Measurements from ENCODE around the gene GABRE.

GABRE gene, protein sequence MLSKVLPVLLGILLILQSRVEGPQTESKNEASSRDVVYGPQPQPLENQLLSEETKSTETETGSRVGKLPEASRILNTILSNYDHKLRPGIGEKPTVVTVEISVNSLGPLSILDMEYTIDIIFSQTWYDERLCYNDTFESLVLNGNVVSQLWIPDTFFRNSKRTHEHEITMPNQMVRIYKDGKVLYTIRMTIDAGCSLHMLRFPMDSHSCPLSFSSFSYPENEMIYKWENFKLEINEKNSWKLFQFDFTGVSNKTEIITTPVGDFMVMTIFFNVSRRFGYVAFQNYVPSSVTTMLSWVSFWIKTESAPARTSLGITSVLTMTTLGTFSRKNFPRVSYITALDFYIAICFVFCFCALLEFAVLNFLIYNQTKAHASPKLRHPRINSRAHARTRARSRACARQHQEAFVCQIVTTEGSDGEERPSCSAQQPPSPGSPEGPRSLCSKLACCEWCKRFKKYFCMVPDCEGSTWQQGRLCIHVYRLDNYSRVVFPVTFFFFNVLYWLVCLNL

DNA sequence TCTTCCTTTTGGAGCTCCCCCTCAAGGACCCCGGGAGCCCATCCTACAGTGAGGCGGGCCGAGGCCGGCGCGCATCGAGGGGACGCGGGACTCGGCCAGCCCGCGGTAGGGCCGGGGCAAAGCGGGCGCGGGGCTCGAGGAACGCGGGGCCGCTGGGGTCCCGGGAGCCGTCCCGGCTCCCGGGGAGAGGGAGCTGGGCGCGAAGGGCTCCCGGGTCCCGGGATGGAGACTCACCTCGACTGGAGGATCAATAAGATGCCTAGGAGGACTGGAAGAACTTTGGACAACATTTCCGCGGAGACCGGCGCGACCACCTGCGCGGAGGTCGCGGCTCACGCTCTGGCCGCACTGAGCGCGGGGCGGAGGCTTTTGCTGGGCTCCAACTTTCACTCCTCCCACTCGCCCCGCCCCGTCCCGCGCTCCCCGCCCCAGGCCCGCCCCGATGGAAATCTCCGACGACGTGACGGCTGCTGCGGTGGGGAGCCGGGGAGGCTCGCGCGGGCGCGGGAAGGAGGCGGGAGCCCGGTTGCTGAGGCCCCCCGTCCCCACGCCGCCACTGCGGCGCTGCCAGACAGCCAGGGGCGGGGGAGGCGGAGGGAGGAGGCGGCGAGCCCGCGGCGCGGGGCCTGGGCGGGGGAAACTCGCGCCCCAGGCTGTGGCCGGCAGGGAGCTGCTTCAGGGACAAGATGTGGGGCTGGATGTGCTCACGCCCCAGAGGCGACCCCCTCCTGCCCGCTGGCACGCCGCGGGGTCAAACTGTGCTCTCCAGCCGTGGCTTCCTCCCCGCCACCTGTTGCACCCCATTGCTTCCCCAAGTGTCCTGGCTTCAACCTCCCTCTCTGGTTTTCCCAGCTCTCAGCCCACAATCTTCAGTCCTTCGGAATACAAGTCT is at the start of gene GABRE:
Gene GABRE, minus strand, starts transcription at position 341 of the 892 bp plus-strand sequence. Its CDS starts 51 bp downstream, at position 290.
- DNase-seq, result no peak

DNA sequence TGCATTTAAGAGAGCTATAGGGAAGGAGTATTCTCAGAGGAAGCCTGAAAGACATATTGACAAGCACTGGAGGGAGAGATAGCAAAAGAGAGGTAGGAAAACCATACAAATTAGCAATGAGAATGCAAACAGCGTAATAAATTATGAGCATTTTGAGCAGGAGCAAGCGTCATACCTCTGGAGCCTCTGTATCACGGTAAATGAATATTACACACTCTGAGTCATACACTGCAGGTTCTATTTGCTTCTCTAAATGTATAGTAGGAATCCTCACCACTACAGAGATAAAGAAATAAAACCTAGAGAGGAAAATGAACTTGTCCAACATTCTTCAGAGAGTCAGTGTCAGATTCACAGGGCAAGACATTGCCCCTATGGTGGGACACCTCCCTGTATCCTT is 46.4 kb upstream of the GABRE start:
- no peak for DNase-seq

DNA sequence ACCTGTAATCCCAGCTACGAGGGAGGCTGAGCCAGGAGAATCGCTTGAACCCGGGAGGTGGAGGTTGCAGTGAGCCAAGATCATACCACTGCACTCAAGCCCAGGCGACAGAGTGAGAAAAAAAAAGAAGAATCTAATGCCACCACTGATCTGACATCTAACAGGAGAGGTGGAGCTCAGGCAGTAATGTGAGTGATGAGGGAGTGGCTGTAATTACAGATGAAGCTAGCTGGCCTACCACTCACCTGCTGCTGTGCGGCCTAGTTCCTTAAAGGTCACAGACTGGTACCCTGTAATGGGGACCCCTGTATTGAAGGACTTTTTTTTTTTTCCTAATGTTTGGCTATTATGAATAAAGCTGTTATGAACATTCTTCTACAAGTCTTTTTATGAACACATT is 25.3 kb upstream of the GABRE start:
- DNase-seq, result no peak

DNA sequence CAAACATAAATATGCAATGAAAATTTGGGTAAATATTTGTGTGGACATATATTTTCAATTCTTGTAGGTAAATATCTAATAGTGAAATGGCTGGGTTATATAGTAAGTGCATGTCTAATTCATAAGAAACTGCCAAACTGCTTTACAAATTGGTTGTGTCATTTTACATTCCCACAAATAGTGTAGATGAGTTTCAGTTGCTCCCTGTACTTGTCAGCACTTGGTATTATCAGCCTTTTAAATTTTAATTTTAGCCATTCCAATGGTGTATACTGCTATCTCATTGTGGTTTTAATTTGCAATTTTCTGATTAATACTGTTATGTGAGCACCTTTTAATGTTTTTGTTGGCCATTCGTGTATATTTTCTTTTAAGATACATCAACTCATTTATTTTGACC is 23.1 kb upstream of the GABRE start:
- DNase-seq, result no peak

DNA sequence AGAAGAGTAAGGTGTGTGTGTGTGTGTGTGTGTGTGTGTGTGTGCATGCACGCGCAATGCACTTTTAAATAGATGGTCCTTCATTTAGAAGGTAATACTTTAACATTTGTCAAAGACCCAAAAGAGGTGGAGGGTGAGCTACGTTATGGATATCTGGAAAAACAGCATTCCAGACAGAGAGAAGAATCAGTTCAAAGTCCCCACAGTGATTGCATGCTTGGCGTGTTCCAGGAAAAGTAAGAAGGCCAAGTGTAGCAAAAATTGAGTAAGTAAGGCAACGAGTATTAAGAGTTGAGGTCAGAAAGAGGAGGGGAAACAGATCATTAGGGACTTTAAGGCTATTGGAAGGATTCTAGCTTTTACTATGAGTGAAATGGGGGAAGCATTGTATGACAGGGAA is 21.9 kb upstream of the GABRE start:
- no peak for DNase-seq

DNA sequence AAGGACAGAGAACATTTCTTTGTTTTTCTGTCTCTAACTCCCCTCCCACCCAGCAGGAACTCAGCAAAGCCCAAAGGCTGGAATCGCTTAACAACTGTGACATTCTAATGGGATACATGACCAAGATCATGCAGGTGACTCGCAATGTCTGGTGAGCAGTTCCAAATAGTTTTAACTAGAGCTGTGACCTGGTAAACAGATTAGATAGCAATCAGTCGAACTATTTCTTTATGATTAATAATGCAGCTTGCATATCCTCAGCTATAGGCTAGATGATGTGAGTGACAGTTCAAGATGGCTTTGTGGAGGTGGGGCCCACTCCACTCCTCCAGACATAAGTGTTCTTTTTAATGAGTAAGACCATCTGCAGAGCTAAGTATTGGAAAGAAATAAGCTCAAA is 20.0 kb upstream of the GABRE start:
- DNase-seq, result no peak

DNA sequence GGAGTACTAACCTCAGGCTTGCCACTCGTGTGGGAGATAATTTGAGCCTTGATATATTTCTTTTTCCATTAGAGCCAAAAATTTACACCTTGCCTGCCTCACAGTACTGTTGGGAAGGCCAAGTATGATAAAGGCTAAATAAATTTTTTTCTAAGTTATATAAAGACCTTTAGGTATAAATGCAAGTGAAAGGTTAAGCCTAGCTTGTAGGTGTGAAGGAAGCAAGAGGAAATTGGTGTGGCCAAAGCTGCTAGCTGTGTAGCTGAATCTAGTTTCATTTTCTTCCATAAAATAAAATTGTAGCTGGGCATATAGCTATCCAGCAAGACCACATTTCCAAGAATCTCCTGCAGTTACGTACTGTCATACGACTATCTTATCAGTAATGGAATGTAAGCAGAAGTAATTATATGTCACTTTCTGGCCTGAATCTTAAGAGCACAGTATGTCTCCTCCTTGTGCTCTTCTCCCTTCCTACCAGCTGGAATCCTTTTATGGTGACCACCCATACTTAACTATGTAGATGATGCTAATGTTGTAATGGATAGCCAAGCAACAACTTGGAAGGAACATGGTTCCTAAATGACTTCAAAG is 14.3 kb upstream of the GABRE start:
- DNase-seq, result no peak

DNA sequence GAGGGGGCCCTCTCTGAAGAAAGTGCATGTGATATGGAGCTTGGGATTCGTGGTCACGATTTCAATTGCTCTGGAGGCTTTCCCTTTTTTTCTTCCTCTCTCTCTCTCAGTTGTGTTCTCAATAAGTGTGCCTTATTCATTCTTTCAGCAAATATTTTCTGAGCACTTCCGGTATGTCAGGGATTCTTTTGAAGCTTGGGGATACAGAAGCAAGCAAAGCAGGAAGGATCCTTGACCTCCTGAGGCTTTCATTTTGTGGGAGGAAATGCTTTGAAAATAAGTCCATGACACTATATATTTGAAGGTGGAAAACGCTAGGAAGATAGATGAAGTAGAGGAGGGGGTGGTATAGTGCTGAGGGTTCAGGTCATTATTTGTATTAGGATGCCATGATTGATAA is 12.6 kb upstream of the GABRE start:
- no peak for DNase-seq

DNA sequence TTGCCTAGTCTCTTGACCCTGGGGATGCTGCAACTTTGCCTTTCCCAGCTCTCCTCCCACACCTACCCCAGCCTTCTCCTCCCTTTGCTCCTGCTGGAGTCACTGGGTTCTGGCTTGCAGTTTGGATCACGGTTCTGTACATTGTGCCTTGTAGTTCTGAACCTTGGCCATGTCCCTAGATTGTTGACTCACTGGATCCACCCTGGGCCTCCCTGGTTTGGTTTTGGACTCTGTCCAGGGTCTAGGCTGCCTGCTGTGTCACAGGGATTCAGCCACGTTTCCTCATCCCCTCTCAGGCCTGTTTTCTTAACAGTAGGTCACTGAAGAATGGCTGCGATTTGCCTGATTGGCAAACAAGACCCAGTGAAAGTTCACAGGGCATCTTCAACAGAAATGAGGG is 11.5 kb upstream of the GABRE start:
- DNase-seq, result no peak

DNA sequence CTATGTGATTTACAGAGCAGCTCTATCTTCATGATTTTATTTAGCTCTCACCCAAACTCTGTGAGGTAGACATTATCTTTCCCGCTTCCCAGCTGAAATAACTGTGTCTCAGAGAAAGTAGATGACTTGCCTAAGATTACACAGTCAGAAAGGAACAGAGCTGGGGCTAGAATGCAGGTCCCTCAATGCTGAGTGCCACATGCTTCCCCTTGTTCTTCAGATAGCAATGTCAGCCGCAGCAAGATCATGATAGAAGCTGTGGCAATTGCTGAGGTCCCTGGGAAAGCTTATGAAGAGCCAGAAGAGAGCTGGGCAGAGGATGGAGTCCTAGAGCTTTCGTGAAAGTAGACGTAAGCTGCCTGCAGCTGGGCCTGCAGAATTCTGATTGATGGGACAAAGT is 11.1 kb upstream of the GABRE start:
- DNase-seq, result no peak

DNA sequence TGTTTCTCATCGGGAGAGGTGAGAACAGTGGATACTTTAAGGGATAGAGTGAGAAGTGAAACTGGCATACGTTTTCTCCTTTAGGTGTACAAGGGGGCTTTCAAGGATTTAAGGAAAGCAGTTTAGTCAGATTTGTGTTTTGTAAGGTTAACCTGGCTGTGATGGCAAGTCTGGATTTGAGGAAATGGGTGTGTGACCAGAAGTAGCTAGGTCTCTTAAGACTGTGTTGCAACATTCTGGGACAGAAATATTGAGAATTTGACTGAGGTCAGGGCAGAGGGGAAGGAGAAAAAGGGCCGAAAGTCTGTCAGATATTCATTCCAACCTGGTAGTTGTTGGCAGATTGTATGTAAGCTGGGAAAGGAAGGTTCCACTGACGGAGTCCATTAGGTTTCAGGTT is 10.4 kb upstream of the GABRE start:
- DNase-seq, result no peak

DNA sequence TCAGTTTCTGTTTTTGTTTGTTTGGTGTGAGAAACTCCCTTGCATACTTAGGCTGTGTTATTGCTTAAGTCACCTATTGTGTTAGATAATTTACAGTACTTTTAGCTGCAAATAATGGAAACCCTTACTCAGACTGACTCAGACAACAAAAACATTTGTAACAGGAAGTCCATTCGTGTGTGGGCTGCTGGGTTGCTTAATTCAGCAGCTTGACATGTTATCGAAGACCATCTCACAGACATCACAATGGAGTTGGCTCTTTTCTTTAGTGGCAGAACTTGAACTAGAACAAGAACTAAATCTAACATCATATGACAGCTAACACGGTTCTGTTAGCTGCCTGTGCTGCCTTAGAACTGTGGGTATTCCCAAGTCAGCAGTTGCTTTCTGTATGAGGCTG is 9.9 kb upstream of the GABRE start:
- DNase-seq, result no peak

DNA sequence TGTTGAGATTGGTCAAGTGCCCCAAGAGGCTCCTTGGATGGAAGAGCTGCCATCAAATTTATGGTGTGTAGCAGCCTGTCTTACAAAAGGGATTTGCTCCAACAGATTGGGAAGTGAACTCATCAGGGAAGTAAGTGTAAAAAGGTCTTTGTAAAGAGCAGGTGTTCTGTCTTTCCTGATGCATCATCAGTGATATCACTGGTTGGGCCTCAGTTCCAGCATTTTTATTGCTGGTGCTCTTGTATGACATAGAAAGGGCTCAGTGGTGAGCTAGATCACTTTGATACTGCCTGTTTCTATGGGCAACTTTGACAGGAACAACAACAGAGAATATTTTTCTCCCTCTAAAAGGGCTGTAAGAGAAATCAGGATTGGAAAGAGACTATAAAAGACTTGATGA is 8.7 kb upstream of the GABRE start:
- DNase-seq, result no peak

DNA sequence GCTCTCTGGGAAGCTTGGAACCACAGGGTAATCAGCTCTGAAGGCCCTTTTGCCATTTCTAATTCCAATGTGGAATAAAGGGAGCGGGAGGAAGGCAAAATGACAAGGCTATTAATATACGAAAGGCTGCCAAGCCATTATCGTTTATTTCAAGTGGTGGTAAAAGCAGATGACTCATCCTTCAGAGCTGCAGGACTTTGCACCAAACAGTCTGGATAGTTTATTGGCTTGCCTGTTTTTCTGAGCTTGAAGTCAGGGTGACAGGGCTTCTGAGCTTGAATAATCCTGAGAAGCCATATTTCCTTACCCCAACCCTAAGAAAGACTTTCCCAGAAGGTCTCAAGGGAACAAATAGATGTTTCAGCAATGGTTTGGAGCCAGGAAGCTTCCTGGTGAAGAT is 7.7 kb upstream of the GABRE start:
- DNase-seq, result peak; percentile 10

DNA sequence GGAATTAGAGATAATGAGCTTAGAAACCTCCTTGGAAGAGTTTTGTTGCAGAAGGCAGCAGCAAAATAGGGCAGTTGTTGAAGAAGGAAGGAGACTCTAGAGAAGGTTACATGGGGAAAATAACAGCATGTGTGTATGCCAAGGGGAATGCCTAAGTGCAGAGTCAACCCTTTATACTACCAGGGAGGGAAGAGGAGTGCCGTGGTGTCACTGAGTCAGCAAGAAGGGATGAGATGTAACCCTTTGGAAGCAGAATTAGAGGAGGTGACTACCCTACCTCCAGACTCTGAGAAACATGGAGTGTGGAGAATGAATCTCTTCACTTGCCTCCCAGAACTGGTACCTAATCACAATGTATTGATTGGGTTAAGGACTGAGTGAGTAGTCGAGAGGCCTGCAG is 6.7 kb upstream of the GABRE start:
- DNase-seq, result no peak

DNA sequence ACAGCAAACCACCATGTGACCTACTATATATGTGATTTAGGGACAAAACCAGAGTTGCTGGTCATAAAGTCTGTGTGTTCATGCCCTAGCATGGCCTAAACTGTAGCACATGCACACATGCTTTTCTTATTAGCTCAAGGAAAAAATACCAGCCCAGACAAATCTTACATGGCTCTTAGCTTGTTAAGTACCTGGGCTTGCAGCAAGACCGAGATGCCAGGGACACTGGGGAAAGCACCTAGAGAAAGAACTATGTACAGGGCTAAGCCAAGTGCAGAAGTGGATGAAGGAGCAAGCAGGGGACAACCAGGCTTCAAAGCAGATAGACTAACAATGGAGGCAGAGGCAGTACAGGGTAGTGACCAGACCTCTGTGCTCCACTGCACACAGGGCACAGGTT is 3.4 kb upstream of the GABRE start:
- DNase-seq, result no peak

DNA sequence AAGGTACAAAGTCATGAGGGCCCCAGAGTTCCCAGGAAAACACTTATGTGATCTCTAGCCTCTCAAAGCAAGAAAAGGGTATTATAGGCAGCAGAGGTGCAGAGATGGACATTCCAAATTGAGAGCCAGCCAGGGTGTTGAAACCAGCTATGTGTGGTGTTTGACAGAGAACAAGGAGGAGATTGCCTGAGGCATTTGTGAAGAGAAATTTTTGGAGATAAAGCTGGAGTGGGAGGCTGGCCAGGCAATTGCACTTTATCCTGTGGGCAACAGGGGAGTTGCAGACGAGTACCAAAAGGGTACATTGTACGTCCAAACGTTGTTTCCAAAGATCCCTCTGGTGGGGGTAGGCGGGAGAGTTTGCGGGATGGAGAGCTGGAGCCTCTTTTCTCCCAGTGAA is 2.5 kb upstream of the GABRE start:
- no peak for DNase-seq

DNA sequence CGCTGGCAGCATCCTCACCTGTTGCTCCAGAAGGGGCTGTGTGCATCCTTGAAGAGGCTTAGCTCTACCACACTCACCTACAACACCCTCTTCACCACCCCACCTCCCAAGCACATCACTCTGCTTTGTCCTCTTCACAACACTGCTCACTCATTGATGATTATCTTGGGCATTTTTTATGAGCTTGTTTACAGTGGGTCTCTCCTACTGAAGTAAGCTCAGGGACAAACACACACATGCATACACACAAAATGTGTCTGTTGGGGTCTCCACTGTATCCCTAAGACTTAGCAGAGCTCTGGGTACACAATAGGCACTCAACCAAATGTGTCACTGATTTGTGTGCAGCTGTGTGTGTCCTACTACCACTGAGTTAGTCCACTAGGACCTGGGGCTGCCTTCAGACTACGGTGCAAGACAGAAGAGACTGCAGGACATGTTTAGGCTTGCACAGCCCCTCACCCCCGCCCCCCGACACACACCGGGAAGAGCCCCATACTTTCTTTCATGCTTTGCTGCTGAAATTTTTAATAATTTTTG is 1.3 kb upstream of the GABRE start:
- no peak for DNase-seq

DNA sequence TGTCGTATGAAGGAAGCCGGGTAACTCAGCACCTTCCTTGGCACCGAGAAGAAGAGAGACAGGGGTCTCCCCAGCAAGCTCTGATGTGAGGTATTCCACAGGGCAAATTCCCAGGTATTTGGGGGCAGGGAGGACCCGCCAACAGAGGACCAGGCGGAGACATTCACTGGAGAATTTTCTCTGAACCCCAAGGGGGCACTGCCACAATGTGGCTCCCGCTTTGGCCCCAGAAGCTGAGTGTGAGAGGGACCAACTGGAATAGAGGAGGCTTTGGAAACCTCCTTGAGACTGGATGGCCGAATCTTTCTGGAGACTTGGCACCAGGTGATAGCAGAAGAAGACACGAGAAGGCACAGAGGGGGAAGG is 735 bp upstream of the GABRE start:
- DNase-seq, result no peak

DNA sequence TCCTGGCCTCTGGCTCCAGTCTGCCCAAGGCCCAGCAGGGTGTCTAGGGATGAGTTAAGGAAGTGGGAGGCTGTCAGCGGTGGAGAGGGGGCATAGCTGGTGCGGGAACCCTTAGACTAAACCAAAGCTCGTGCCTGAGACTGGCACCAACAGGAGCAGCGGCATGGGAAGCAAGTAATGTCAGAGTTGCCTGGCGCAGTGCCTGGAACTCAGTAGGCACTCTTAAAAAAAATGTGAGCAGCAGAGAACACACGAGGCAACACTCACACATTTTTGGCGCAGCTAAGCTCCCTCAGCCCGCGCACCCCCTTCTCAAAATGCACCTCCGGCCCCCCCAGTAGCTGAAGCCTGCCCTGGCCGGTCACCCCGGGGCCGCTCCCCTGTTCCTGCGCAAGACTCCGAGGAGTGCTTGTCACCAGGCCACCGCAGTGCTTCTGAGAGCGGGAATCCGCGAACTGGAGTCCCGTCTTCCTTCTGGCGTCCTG is 583 bp downstream of the GABRE start:
- no peak for DNase-seq

DNA sequence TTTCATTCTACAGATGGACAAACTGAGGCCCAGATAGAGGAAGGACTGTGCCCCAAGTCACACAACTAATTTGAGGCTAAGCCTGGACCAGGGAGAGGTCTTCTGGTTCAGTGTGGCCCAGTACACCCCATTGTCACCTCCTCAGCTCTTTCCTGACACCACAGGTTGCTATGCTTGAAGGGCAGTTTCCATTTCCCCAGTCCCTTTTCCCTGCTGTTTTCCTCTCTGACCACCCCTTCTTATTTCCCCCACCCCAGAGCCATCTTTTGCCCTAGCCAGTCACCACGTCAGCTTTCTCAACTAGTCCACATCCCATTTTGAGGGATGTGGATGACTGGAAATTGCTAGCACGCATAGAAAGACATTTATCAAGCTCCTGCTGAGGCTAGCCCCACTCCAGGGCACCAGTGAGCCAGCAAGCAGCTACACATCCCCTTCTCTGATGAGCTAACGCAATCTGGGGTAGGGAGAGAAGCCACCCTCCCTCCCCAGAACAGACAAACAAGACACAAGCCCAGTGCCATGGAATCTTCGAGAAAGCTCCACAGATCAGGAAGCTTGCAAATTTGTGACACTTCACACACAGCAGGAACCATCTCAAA is 1.3 kb downstream of the GABRE start:
- no peak for DNase-seq

DNA sequence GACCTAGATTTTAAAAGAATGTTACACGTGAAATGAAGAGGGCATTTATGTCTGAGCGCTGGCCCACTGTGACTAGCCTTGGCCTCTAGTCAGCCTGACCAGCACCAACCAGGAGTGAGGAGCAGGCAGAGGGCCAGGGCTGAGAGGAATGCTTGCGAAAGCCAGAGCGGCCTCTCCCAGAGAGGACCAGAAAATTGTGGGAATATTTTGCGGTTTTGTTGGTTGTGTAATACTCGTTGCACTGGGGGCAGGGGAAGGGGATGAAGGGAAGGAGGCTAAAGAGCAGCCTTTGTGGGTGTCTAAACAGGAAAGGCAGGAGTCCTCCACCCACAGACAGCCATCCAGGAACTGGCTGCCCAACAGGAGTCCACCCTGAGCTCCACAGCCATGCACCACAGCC is 3.8 kb downstream of the GABRE start:
- DNase-seq, result no peak

DNA sequence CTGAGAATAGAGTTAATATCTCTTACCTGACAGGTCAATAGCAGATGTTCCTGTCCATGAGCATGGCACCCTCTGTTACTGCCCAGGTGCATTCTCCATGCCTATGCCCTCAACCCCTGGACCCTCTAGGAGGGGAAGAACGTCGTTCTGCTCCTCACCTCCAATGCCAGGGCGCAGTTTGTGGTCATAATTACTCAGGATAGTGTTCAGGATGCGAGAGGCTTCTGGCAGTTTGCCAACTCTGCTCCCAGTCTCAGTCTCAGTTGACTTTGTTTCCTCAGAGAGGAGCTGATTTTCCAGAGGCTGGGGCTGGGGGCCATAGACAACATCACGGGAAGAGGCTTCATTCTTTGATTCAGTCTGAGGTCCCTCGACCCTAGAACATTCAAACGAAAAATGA is 4.4 kb downstream of the GABRE start:
- no peak for DNase-seq
